Neural cell (in vitro differentiated cells): ENCODE results near the gene MED4. TPM values are rescaled to one million over a fixed set of nuclear protein-coding genes. Genes with fewer than 3 reads are reported as not detected.
"Not testable (repeated sequence)": the region's sequence is repeated elsewhere in the genome, so short reads cannot be mapped to it uniquely, and the experiment has no call there.

Experiments
- H2AFZ ChIP-seq: fragments of 200-600, 300-800 bp; sonication (generic), shearing (Covaris generic); 2 replicates; pipeline ENCODE4 v1.6.0; 2014; ENCODE audit warnings: low read depth, mild to moderate bottlenecking, antibody characterized with exemption, low read length, moderate library complexity
- H3F3A ChIP-seq: fragments of 200-600 bp; shearing (Covaris generic); 2 replicates; pipeline ENCODE4 v1.6.1; 2016; ENCODE audit warnings: mild to moderate bottlenecking, moderate library complexity, mixed read lengths, antibody characterized with exemption, low read length; ENCODE audit not compliant: insufficient read depth, poor library complexity, severe bottlenecking
- H3K27ac ChIP-seq: fragments of 200-600, 300-800 bp; sonication (generic), shearing (Covaris generic); 2 replicates; pipeline ENCODE4 v1.5.1; 2014; ENCODE audit warnings: mild to moderate bottlenecking, low read length, moderate library complexity
- H3K27me3 ChIP-seq: fragments of 300-800, 200-600 bp; sonication (generic), shearing (Covaris generic); 2 replicates; pipeline ENCODE4 v1.6.0; 2014; ENCODE audit warnings: mild to moderate bottlenecking, low read depth, low read length, moderate library complexity; ENCODE audit not compliant: insufficient read depth
- H3K36me3 ChIP-seq: fragments of 300-800, 200-600 bp; sonication (generic), shearing (Covaris generic); 2 replicates; pipeline ENCODE4 v1.5.1; 2014; ENCODE audit warnings: mild to moderate bottlenecking, antibody characterized with exemption, low read length, moderate library complexity; ENCODE audit not compliant: insufficient read depth
- H3K4me2 ChIP-seq: fragments of 300-800, 200-600 bp; sonication (generic), shearing (Covaris generic); 2 replicates; pipeline ENCODE4 v1.6.0; 2014; ENCODE audit warnings: mild to moderate bottlenecking, low read length
- H3K4me3 ChIP-seq: fragments of 300-800, 200-600 bp; sonication (generic), shearing (Covaris generic); 2 replicates; pipeline ENCODE4 v1.5.1; 2014; ENCODE audit warnings: mild to moderate bottlenecking, low read length, moderate library complexity
- H3K79me2 ChIP-seq: fragments of 200-600 bp; shearing (Covaris generic); replicated peaks from 2 replicates; pipeline ENCODE4 v1.6.0; 2014; ENCODE audit warnings: mild to moderate bottlenecking, low read length, moderate library complexity; ENCODE audit not compliant: insufficient read depth
- H3K9ac ChIP-seq: fragments of 300-800, 200-600 bp; sonication (generic), shearing (Covaris generic); 2 replicates; pipeline ENCODE4 v1.6.1; 2016; ENCODE audit warnings: mild to moderate bottlenecking, low read length, mixed read lengths
- H3K9me2 ChIP-seq: fragments of 200-600 bp; shearing (Covaris generic); 2 replicates; pipeline ENCODE4 v1.6.1; 2016; ENCODE audit warnings: mild to moderate bottlenecking, low read length, mixed read lengths; ENCODE audit not compliant: insufficient read depth
- H3K9me3 ChIP-seq: fragments of 200-600, 300-800 bp; sonication (generic), shearing (Covaris generic); 2 replicates; pipeline ENCODE4 v1.6.1; 2016; ENCODE audit warnings: mild to moderate bottlenecking, mixed run types, low read length, moderate library complexity, mixed read lengths
- H4K20me1 ChIP-seq: fragments of 200-600 bp; shearing (Covaris generic); 2 replicates; pipeline ENCODE4 v1.6.1; 2016; ENCODE audit warnings: mild to moderate bottlenecking, mixed run types; ENCODE audit not compliant: insufficient read depth
- CTCF ChIP-seq: fragments of 450-650 bp; IDR thresholded peaks from 2 replicates; pipeline ENCODE4 v1.5.1; 2014; ENCODE audit warnings: antibody characterized with exemption, mild to moderate bottlenecking, moderate library complexity; ENCODE audit not compliant: poor library complexity, severe bottlenecking
- EP300 ChIP-seq: fragments of 450-650 bp; conservative IDR thresholded peaks from 2 replicates; pipeline ENCODE4 v1.6.1; 2014; ENCODE audit warnings: antibody characterized with exemption, mild to moderate bottlenecking, moderate library complexity; ENCODE audit not compliant: poor library complexity, severe bottlenecking
- EZH2 ChIP-seq: fragments of 200-600, 300-800 bp; shearing (Covaris generic), sonication (generic); IDR thresholded peaks from 2 replicates; pipeline ENCODE4 v1.6.1; 2014; ENCODE audit warnings: antibody characterized with exemption, low read length, borderline replicate concordance, mild to moderate bottlenecking; ENCODE audit not compliant: insufficient read depth, poor library complexity, severe bottlenecking
- MXI1 ChIP-seq: fragments of 450-650 bp; conservative IDR thresholded peaks from 2 replicates; pipeline ENCODE4 v1.6.1; 2014; ENCODE audit warnings: antibody characterized with exemption, mild to moderate bottlenecking; ENCODE audit not compliant: poor library complexity, severe bottlenecking
- POLR2AphosphoS5 ChIP-seq: IDR thresholded peaks from 2 replicates; pipeline ENCODE4 v1.6.1; 2012
- RAD21 ChIP-seq: fragments of 450-650 bp; conservative IDR thresholded peaks from 2 replicates; pipeline ENCODE4 v1.6.1; 2014; ENCODE audit warnings: antibody characterized with exemption, mild to moderate bottlenecking, moderate library complexity
- REST ChIP-seq: IDR thresholded peaks from 2 replicates; pipeline ENCODE4 v1.6.1; 2012; ENCODE audit warnings: borderline replicate concordance
- SMC3 ChIP-seq: fragments of 450-650 bp; conservative IDR thresholded peaks from 2 replicates; pipeline ENCODE4 v1.6.1; 2014; ENCODE audit warnings: antibody characterized with exemption, mild to moderate bottlenecking, moderate library complexity; ENCODE audit not compliant: poor library complexity
- TAF1 ChIP-seq: IDR thresholded peaks from 2 replicates; pipeline ENCODE4 v1.6.1; 2012; ENCODE audit warnings: low read depth
- polyA plus RNA-seq: library from polyadenylated mRNA; depleted of rRNA; stranded (reverse); fragments of >200 nt; gene quantifications from 2 replicates; pipeline ENCODE4 v1.2.3, GENCODE V29; 2014

The MED4 gene
- polyA plus RNA-seq, 1 donor from 2014 or later = 87.5 TPM

GRCh38 chr13:48059951-48060350, 35.0 kb downstream of the MED4 start:
- H3K9ac ChIP-seq, H3K4me2 ChIP-seq, H3K27ac ChIP-seq, H3K27me3 ChIP-seq, H3F3A ChIP-seq, H3K4me3 ChIP-seq, H4K20me1 ChIP-seq, H3K79me2 ChIP-seq, H3K36me3 ChIP-seq, H2AFZ ChIP-seq, H3K9me2 ChIP-seq, H3K9me3 ChIP-seq: not testable (repeated sequence)

GRCh38 chr13:48058536-48058935, 36.4 kb downstream of the MED4 start:
- not testable (repeated sequence) for H4K20me1 ChIP-seq, H3F3A ChIP-seq, H3K4me2 ChIP-seq, H3K9me3 ChIP-seq, H3K9me2 ChIP-seq, H3K9ac ChIP-seq, H3K27me3 ChIP-seq, H3K27ac ChIP-seq, H3K4me3 ChIP-seq, H3K79me2 ChIP-seq, H2AFZ ChIP-seq, H3K36me3 ChIP-seq

DNA sequence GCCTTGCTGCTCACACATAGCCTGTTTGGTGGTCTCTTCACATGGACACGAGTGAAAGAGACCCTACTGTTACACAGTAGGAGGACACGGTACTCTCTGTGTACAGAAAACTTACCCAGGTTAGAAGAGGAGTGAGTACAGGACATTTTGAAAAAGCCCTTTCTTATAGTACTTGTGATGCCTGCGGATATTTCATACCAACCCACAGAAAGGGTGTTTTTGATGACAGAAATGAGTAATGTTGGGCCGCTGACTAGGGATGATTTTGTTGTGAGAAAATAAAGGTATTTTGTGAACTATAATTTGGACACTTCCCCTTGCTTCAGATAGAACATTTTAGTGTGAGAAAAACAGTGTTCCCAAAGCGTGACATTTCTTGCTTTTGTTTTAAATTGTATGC, 39.2 kb downstream of the MED4 start:
- H3K4me3 ChIP-seq = no peak overlapping the region
- no peaks in the 10 kb centered on the region for H3K9me3 ChIP-seq
- no peak overlapping the region for H3K4me2 ChIP-seq
- no peak overlapping the region for H3K27ac ChIP-seq
- no peaks in the 10 kb centered on the region for H3K36me3 ChIP-seq
- no peaks in the 10 kb centered on the region for H3K9me2 ChIP-seq
- no peaks in the 10 kb centered on the region for H3K79me2 ChIP-seq
- no peak overlapping the region for H2AFZ ChIP-seq
- no peaks in the 10 kb centered on the region for H4K20me1 ChIP-seq
- H3K27me3 ChIP-seq = no peaks in the 10 kb centered on the region
- TF ChIP-seq EZH2 (no peak), POLR2AphosphoS5 (no peak), REST (no peak), SMC3 (no peak), EP300 (no peak), RAD21 (no peak), TAF1 (no peak), MXI1 (no peak), CTCF (no peak)
- no peak overlapping the region for H3K9ac ChIP-seq
- H3F3A ChIP-seq = no peaks in the 10 kb centered on the region
